MM.1S (cell line): Measurements from ENCODE around the gene TMEM35B.

Experiments used
- DNase-seq: peaks from one replicate; pipeline ENCODE4 v3.0.0-alpha.2; 2015
- H2AFZ ChIP-seq: fragments of 300-600 bp; sonication (generic); 2 replicates; pipeline ENCODE4 v1.6.0; 2016; ENCODE audit warnings: antibody characterized with exemption, low read length
- H3F3A ChIP-seq: fragments of 300-600 bp; sonication (generic); 2 replicates; pipeline ENCODE4 v1.6.1; 2016; ENCODE audit warnings: mild to moderate bottlenecking, antibody characterized with exemption, low read length, moderate library complexity, mixed read lengths; ENCODE audit not compliant: insufficient read depth
- H3K27ac ChIP-seq: fragments of 300-600 bp; sonication (generic); 2 replicates; pipeline ENCODE4 v1.5.1; 2016; ENCODE audit warnings: mild to moderate bottlenecking, low read length
- H3K27me3 ChIP-seq: fragments of 300-600 bp; sonication (generic); replicated peaks from 2 replicates; pipeline ENCODE4 v1.6.0; 2016; ENCODE audit warnings: low read length; ENCODE audit not compliant: insufficient read depth
- H3K36me3 ChIP-seq: fragments of 300-600 bp; sonication (generic); replicated peaks from 2 replicates; pipeline ENCODE4 v1.6.1; 2016; ENCODE audit warnings: mild to moderate bottlenecking, low read length, mixed read lengths; ENCODE audit not compliant: insufficient read depth
- H3K4me1 ChIP-seq: fragments of 300-600 bp; sonication (generic); 2 replicates; pipeline ENCODE4 v1.6.1; 2016; ENCODE audit warnings: low read length, mixed read lengths
- H3K4me2 ChIP-seq: fragments of 300-600 bp; sonication (generic); 2 replicates; pipeline ENCODE4 v1.6.0; 2016; ENCODE audit warnings: low read depth, low read length
- H3K4me3 ChIP-seq: fragments of 300-600 bp; sonication (generic); 2 replicates; pipeline ENCODE4 v1.5.1; 2016; ENCODE audit warnings: low read length, mixed read lengths
- H3K79me2 ChIP-seq: fragments of 300-600 bp; sonication (generic); 2 replicates; pipeline ENCODE4 v1.6.1; 2016; ENCODE audit warnings: mixed run types, low read length, mixed read lengths
- H3K9ac ChIP-seq: fragments of 300-600 bp; sonication (generic); 2 replicates; pipeline ENCODE4 v1.6.1; 2016; ENCODE audit warnings: low read length, mixed read lengths
- H3K9me2 ChIP-seq: fragments of 300-600 bp; sonication (generic); replicated peaks from 2 replicates; pipeline ENCODE4 v1.6.1; 2016; ENCODE audit warnings: mild to moderate bottlenecking, low read length, mixed read lengths; ENCODE audit not compliant: insufficient read depth
- H3K9me3 ChIP-seq: fragments of 300-600 bp; sonication (generic); replicated peaks from 2 replicates; pipeline ENCODE4 v1.6.1; 2016; ENCODE audit warnings: mild to moderate bottlenecking, low read length, mixed read lengths; ENCODE audit not compliant: insufficient read depth
- H4K20me1 ChIP-seq: fragments of 300-600 bp; sonication (generic); 2 replicates; pipeline ENCODE4 v1.6.1; 2016; ENCODE audit warnings: mild to moderate bottlenecking, low read length, moderate library complexity, mixed read lengths; ENCODE audit not compliant: insufficient read depth
- EZH2 ChIP-seq: fragments of 300-600 bp; sonication (generic); optimal IDR thresholded peaks from 2 replicates; pipeline ENCODE3; 2017; ENCODE audit warnings: low read depth, mild to moderate bottlenecking, antibody characterized with exemption, low read length, mixed read lengths
- EZH2phosphoT487 ChIP-seq: fragments of 300-600 bp; sonication (generic); IDR thresholded peaks from 2 replicates; pipeline ENCODE4 v1.6.1; 2018; ENCODE audit warnings: antibody characterized with exemption, low read length
- TF ChIP-seq, protein P1 (sequence below): fragments of 300-600 bp; sonication (generic); IDR thresholded peaks from 2 replicates; pipeline ENCODE4 v1.5.1; 2016; ENCODE audit warnings: antibody characterized with exemption, low read length, mixed read lengths

Gene TMEM35B

GRCh38 chr1:35030756-35031446 is 45.8 kb upstream of the TMEM35B start:
- Histone ChIP-seq H3K27ac (peak overlapping the region; percentile 85; the same call in 1 of the 2 replicates), H3K79me2 (peaks cover 32% of the 10 kb centered on the region), H3K9me3 (no peaks in the 10 kb centered on the region), H3K9me2 (no peaks in the 10 kb centered on the region), H3K4me2 (peak overlapping the region; percentile 70), H3F3A (peaks cover 5% of the 10 kb centered on the region), H4K20me1 (no peaks in the 10 kb centered on the region), H3K36me3 (no peaks in the 10 kb centered on the region), H2AFZ (peak overlapping the region; percentile 99), H3K4me3 (peak overlapping the region; percentile 99), H3K4me1 (no peaks in the 10 kb centered on the region; the same call in 1 of the 2 replicates), H3K9ac (peak overlapping the region; percentile 91), H3K27me3 (no peaks in the 10 kb centered on the region)
- TF ChIP-seq EZH2phosphoT487 (no peak), EZH2 (no peak)
- TF ChIP-seq, protein P1, sequence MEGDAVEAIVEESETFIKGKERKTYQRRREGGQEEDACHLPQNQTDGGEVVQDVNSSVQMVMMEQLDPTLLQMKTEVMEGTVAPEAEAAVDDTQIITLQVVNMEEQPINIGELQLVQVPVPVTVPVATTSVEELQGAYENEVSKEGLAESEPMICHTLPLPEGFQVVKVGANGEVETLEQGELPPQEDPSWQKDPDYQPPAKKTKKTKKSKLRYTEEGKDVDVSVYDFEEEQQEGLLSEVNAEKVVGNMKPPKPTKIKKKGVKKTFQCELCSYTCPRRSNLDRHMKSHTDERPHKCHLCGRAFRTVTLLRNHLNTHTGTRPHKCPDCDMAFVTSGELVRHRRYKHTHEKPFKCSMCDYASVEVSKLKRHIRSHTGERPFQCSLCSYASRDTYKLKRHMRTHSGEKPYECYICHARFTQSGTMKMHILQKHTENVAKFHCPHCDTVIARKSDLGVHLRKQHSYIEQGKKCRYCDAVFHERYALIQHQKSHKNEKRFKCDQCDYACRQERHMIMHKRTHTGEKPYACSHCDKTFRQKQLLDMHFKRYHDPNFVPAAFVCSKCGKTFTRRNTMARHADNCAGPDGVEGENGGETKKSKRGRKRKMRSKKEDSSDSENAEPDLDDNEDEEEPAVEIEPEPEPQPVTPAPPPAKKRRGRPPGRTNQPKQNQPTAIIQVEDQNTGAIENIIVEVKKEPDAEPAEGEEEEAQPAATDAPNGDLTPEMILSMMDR: no peak
- DNase-seq: peak; percentile 51

- Histone ChIP-seq H3K9me3 (no peaks in the 10 kb centered on the region), H4K20me1 (no peaks in the 10 kb centered on the region), H2AFZ (peak overlapping the region; percentile 99; the same call in 1 of the 2 replicates), H3K4me3 (peak overlapping the region; percentile 99), H3K9me2 (no peaks in the 10 kb centered on the region), H3F3A (peaks cover 5% of the 10 kb centered on the region), H3K27ac (peak overlapping the region; percentile 85; the same call in 1 of the 2 replicates), H3K4me1 (no peaks in the 10 kb centered on the region; the same call in 1 of the 2 replicates), H3K79me2 (peaks cover 32% of the 10 kb centered on the region), H3K27me3 (no peaks in the 10 kb centered on the region), H3K9ac (peak overlapping the region; percentile 91; the same call in 1 of the 2 replicates), H3K4me2 (peak overlapping the region; percentile 70), H3K36me3 (no peaks in the 10 kb centered on the region)
- TF ChIP-seq EZH2 (no peak), EZH2phosphoT487 (no peak)
- no peak for DNase-seq
Observed at GRCh38 chr1:35030338-35030737, 45.2 kb upstream of the TMEM35B start.

- Histone ChIP-seq H4K20me1 (no peaks in the 10 kb centered on the region), H3K4me3 (no peak overlapping the region), H3F3A (peaks cover 5% of the 10 kb centered on the region), H3K9me2 (no peaks in the 10 kb centered on the region), H3K4me2 (peak overlapping the region; percentile 70; the same call in 1 of the 2 replicates), H3K79me2 (peaks cover 32% of the 10 kb centered on the region), H3K4me1 (no peaks in the 10 kb centered on the region; the same call in 1 of the 2 replicates), H3K9ac (no peak overlapping the region), H3K27ac (no peak overlapping the region), H3K27me3 (no peaks in the 10 kb centered on the region), H2AFZ (no peak overlapping the region), H3K9me3 (no peaks in the 10 kb centered on the region), H3K36me3 (no peaks in the 10 kb centered on the region)
- TF ChIP-seq, protein P1: no peak
- no peak for TF ChIP-seq EZH2phosphoT487
- TF ChIP-seq EZH2: no peak
- DNase-seq: no peak
Observed at GRCh38 chr1:35029761-35030160, 44.6 kb upstream of the TMEM35B start.

- Histone ChIP-seq H2AFZ (no peak overlapping the region), H3K4me1 (no peaks in the 10 kb centered on the region), H3F3A (no peaks in the 10 kb centered on the region), H3K4me2 (no peak overlapping the region), H3K79me2 (no peaks in the 10 kb centered on the region), H4K20me1 (no peaks in the 10 kb centered on the region), H3K9me2 (no peaks in the 10 kb centered on the region), H3K9me3 (no peaks in the 10 kb centered on the region), H3K36me3 (no peaks in the 10 kb centered on the region), H3K27ac (no peak overlapping the region), H3K9ac (no peak overlapping the region), H3K4me3 (no peak overlapping the region), H3K27me3 (no peaks in the 10 kb centered on the region)
- no peak for DNase-seq
- TF ChIP-seq EZH2phosphoT487 (no peak), EZH2 (no peak)
- TF ChIP-seq, protein P1: no peak
Observed at GRCh38 chr1:35016406-35016805, 31.3 kb upstream of the TMEM35B start.
